ENCODE results near the gene PTPRG.
"Not testable (repeated sequence)": the region's sequence is repeated elsewhere in the genome, so short reads cannot be mapped to it uniquely, and the experiment has no call there.

Gene PTPRG

GRCh38 chr3:61808526-61808925 is 247.2 kb downstream of the PTPRG start:
- DNase-seq: no peak

- no peak for DNase-seq
Observed at GRCh38 chr3:61808999-61809398, 247.6 kb downstream of the PTPRG start.

GRCh38 chr3:61809879-61810278 is 248.5 kb downstream of the PTPRG start:
- no peak for DNase-seq

GRCh38 chr3:61810953-61811497 is 249.7 kb downstream of the PTPRG start:
- no peak for DNase-seq

GRCh38 chr3:61811652-61812051 is 250.3 kb downstream of the PTPRG start:
- no peak for DNase-seq

- DNase-seq: no peak
Observed at GRCh38 chr3:61812085-61812484, 250.7 kb downstream of the PTPRG start.

DNA sequence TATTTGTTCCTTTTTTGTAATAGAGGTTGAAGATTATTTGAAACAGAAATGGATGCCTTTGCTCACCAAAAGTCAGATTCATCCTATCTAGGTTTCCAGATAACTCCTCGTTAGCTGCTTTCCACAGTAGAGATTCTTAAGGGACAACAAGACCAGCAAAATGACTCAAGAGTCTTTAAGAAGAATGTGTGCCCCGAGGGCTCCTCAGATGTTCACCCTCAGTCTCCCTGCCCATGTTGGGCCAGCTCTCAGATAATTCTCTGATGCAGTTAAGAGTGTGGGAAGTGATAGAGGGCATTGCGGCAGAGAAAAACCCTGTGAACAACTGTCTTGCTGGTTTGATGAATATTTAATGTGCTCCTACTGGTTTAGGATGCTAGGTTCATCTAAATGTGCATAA is 251.1 kb downstream of the PTPRG start:
- no peak for DNase-seq

- no peak for DNase-seq
Observed at GRCh38 chr3:61813636-61814035, 252.3 kb downstream of the PTPRG start.

- DNase-seq: peak; percentile 87
Observed at GRCh38 chr3:61814674-61815073, 253.3 kb downstream of the PTPRG start.

DNA sequence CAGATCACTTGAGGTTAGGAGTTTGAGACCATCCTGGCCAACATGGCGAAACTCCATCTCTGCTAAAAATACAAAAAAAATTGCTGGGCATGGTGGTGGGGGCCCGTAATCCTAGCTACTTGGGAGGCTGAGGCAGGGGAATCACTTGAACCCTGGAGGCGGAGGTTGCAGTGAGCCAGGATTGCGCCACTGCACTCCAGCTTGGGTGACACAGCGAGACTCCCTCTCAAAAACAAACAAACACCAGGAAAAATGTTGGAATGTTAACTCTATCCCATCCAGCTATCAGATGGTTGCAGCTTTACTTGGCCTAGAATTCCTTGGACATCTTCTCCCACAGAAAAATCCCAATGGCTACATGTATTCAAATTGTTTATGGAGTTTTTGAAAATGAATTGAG is 254.9 kb downstream of the PTPRG start:
- not testable (repeated sequence) for DNase-seq

DNA sequence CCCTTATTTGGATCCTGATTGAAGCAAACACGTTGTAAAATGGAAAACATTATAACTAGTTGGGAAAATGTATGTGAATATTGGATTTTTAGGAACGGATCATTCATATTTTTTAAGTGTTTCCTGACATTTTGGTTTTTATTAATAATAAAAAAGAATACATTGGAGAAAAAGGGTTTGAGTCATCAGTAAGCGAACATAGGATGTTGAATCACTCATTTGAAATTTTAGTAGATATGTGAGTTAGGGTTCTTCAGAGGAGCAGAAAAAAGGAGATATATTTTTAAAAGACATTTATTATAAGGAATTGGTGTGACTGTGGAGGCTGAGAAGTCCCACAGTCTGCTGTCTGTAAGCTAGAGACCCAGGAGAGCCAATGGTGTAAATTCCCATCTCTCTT is 258.5 kb downstream of the PTPRG start:
- DNase-seq: no peak

GRCh38 chr3:61820306-61820992 is 259.1 kb downstream of the PTPRG start:
- no peak for DNase-seq

DNA sequence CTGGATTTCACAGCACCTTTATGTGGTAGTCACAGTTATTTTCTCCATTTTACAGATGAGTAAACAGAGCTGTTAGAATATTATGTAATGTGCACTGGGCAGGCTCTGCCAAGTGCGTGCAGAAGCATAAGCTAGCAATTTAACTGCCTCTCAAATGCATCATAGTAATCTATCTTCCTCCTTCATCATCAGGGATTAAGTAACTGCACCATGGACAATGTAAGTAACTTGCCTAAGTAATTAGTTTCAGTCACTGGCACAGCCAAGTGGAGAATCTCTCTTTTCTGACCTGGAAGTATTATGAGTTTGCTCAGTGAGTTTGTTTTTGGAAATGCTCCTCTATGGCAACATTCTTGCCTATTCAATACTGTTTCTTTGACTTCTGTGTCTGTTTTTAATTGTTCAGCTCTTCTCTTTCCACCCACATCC is 260.5 kb downstream of the PTPRG start:
- DNase-seq: no peak

DNA sequence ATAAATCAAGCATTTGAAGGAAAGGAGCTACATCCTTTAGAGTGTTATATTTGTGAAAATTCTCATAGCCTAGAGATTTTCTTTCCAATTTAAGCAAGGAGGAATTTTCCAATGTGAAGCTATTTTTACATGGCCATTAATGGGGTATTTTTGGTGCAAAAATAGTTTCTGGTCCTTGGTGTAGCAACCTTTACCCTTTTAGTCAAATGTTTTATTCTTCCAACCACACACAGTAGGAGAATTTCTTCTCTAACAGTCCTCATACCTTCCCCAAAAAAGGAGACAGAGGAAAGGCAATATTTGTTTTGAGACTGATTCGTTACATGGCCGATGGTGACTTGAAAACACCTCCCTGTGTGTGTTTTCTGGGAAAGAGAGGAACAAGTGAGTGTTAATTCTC is 261.2 kb downstream of the PTPRG start:
- no peak for DNase-seq

DNA sequence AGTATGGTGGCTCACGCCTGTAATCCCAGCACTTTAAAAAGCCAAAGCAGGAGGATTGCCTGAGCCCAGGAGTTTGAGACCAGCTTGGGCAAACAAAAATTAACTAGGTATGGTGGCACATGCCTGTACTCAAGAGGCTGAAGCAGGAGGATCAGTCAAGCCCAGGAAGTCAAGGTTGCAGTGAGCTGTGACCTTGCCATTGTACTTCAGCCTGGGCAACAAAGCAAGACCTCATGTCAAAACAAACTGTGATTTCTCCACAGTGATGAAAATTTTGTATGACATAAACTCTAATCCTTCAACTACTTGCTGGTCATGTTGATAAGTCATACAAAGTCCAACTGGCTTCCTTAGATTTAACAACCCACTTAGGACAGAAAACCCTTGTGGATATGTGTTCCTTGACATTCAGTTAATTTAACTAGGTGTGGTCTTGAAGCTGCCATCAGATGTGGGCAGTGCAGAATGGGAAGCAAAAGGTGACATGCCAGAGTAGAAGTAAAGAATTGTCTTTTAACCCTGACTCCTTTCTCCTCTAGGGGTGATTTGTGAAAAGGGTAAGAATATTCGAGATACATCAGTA is 263.3 kb downstream of the PTPRG start:
- DNase-seq: no peak

GRCh38 chr3:61826161-61826560 is 264.8 kb downstream of the PTPRG start:
- no peak for DNase-seq

DNA sequence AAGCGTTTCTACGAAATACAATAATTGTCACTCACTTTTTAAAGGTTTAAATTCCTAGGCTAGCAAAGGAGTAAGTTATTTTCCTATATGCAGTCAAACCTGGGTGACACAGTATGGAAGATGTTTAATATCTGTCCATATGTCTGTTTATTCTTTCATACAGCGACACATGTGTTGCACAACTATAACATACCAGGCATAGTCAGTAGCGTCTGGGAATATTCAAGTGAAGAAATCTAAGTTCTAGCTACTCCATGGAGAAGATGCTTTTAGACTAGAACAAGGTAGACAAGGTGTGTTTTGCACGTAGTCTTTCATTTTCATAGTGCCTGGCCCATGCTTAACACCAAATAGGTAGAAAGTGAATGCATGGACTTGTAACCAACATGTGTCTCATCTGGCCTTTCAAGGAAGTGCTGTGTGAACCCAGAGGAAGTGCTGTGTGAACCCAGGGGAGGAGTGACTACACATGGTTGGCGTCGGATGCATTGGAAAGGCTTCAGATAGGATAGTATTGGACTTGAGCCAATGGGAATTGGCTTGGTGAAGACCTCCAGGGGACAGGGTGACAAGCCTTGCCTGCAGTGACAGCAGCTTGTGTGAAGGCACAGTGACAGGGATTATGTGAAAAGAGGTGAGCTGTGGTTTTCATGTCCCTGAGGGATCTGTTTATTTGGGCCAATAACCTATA is 267.0 kb downstream of the PTPRG start:
- no peak for DNase-seq

DNA sequence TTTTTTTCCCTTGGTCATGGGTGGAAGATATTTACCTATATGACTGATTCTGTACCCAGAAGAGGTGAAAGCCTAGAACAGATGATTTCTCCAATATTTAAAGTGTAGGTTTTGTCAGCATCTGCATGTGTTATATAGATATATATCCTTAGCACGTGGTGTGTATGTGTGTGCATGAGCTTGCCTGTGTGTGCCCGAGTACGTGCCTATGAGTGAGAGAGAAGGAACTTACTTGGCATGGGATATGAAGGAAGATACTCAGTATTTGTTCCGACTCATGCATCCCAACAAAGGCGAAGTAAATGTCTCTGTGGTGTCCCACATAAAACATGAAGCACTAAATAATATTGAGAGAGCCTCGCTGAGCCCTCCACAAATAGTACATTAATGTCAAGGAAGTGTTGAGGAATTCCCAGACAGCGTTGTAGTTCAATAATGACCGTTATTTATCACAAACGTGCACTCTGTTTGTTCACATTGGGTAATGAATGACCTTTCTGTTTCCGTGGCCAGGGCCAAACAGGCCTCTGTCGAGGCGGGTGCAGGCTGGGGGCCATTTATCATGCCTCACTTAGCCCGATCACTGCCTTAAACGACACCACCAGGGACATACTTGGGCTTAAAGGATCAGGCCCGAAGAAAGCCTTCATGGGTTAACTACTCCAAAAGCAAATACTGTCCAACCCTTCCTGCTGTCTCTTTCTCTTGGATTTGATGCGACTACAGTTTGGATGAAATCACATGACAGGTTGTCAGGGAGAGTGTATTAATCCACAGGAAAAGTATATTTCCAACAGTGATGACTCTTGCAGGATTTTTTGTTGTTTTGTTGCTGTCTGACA is 267.7 kb downstream of the PTPRG start:
- no peak for DNase-seq

GRCh38 chr3:61829722-61830350 is 268.5 kb downstream of the PTPRG start:
- DNase-seq: no peak

- peak; percentile 26 for DNase-seq
Observed at GRCh38 chr3:61831973-61832372, 270.6 kb downstream of the PTPRG start.

GRCh38 chr3:61832375-61833229 is 271.2 kb downstream of the PTPRG start:
- no peak for DNase-seq

GRCh38 chr3:61839256-61839655 is 277.9 kb downstream of the PTPRG start:
- no peak for DNase-seq
